SH-SY5Y (cell line): ENCODE results near the gene DLG2.

ENCODE experiments used
- GATA2 ChIP-seq: IDR thresholded peaks from 2 replicates; pipeline ENCODE4 v1.6.1; 2011; ENCODE audit warnings: mild to moderate bottlenecking, low read depth, low read length
- GATA3 ChIP-seq: IDR thresholded peaks from 2 replicates; pipeline ENCODE4 v1.6.1; 2011; ENCODE audit warnings: low read depth, mild to moderate bottlenecking, low read length, moderate library complexity

DNA sequence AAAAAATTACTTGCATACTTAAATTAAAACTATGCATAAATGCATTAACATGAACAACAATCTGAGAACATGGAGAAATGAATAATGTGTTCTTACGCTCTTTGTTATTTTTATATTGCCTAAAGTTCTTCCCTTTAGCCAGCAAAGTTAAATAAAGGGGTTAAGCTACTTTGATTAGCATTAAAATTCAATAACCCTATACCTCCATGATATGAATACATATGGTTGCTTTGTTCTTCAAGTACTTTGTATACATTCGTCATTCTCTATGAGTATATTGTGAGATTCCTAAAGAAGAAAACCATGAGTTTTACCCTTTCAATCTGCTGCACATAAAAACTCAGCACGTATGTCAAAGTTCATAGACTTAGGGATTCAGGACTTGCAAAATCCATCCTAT lies 578.3 kb downstream of the DLG2 start:
- TF ChIP-seq GATA3 (no peak), GATA2 (no peak)
